ENCODE data around the gene ODAD2. TPM values are rescaled to one million over a fixed set of nuclear protein-coding genes. Genes with fewer than 3 reads are reported as not detected.

ODAD2 gene
- total and polyA plus RNA-seq, 2 donors (not counting 1 experiment from before 2014, with no cell fraction given): not detected

- Mint-ChIP-seq H3K27ac (no peak overlapping the region), H3K27me3 (no peaks in the 10 kb centered on the region), H3K4me3 (no peak overlapping the region), H3K4me1 (no peaks in the 10 kb centered on the region), H3K9me3 (ENCODE audit: insufficient read depth) (no peaks in the 10 kb centered on the region)
- no peak overlapping the region for H3K4me3 ChIP-seq (ENCODE audit: control extremely low read depth in 1 of 5, extremely low read depth in 1 of 5, insufficient read depth in 1 of 5, low read depth in 2 of 5, low read length in 4 of 5)
- WGBS (ENCODE audit: insufficient coverage): 88% methylated on average over 3 of the region's 3 CpGs
- ChIA-PET POLR2A (no interaction called here), CTCF (no interaction called here)
- H3K9ac ChIP-seq (ENCODE audit: low read length): no peak overlapping the region
- H3K4me2 ChIP-seq (replicated peaks; ENCODE audit: low read depth, low read length, poor library complexity, severe bottlenecking): no peak overlapping the region
- intact Hi-C loops (cut with micrococcal nuclease): no loop called here
- H3K27me3 ChIP-seq (replicated peaks in 1 of 4; ENCODE audit: control extremely low read depth in 1 of 4, control insufficient read depth in 3 of 4, insufficient read depth in 4 of 4, low read length in 3 of 4): no peaks in the 10 kb centered on the region
- no peaks in the 10 kb centered on the region for H3K79me2 ChIP-seq (ENCODE audit: control insufficient read depth, insufficient read depth, low read length)
- TF ChIP-seq EZH2 (IDR thresholded peaks at IDR 0.05; ENCODE audit: borderline replicate concordance, insufficient read depth, low read depth, low read length, poor library complexity, severe bottlenecking) (no peak), CTCF (IDR thresholded peaks at IDR 0.05) (no peak)
- no peaks in the 10 kb centered on the region for H3K36me3 ChIP-seq (replicated peaks in 1 of 2; ENCODE audit: control extremely low read depth in 1 of 2, control insufficient read depth in 1 of 2, extremely low read depth in 1 of 2, insufficient read depth in 2 of 2, low read length in 1 of 2)
- no peaks in the 10 kb centered on the region for H3K4me1 ChIP-seq (ENCODE audit: control insufficient read depth in 2 of 2, insufficient read depth in 2 of 2, low read length in 2 of 2)
- H3K9me3 ChIP-seq (ENCODE audit: control extremely low read depth in 1 of 3, control insufficient read depth in 2 of 3, insufficient read depth in 1 of 3, low read length in 2 of 3): no peaks in the 10 kb centered on the region
- H2AFZ ChIP-seq (ENCODE audit: insufficient read depth, low read depth, low read length, poor library complexity, severe bottlenecking): no peak overlapping the region
- no peak for ATAC-seq (ENCODE audit: low read depth)
- no peak overlapping the region for H3K27ac ChIP-seq (ENCODE audit: low read length in 2 of 2)
- no peak for DNase-seq
- H4K20me1 ChIP-seq (ENCODE audit: control insufficient read depth, insufficient read depth, low read length, poor library complexity, severe bottlenecking): no peaks in the 10 kb centered on the region
These were observed 164.4 kb downstream of the ODAD2 start for GRCh38 chr10:27834476-27834875.

- H3K9me3 Mint-ChIP-seq (ENCODE audit: insufficient read depth): no peaks in the 10 kb centered on the region
- no peaks in the 10 kb centered on the region for H3K27me3 ChIP-seq (replicated peaks in 1 of 4; ENCODE audit: control extremely low read depth in 1 of 4, control insufficient read depth in 3 of 4, insufficient read depth in 4 of 4, low read length in 3 of 4)
- no peaks in the 10 kb centered on the region for H3K4me1 ChIP-seq (ENCODE audit: control insufficient read depth in 2 of 2, insufficient read depth in 2 of 2, low read length in 2 of 2)
- no peak overlapping the region for H3K4me3 Mint-ChIP-seq
- H2AFZ ChIP-seq (ENCODE audit: insufficient read depth, low read depth, low read length, poor library complexity, severe bottlenecking): no peak overlapping the region
- no peak overlapping the region for H3K9ac ChIP-seq (ENCODE audit: low read length)
- DNase-seq (no peak), ATAC-seq (ENCODE audit: low read depth) (no peak)
- H3K4me1 Mint-ChIP-seq: no peaks in the 10 kb centered on the region
- CTCF ChIA-PET: no interaction called here
- no peaks in the 10 kb centered on the region for H3K9me3 ChIP-seq (ENCODE audit: control extremely low read depth in 1 of 3, control insufficient read depth in 2 of 3, insufficient read depth in 1 of 3, low read length in 2 of 3)
- no peaks in the 10 kb centered on the region for H3K27me3 Mint-ChIP-seq
- POLR2A ChIA-PET: no interaction called here
- H3K27ac Mint-ChIP-seq: no peak overlapping the region
- H3K79me2 ChIP-seq (ENCODE audit: control insufficient read depth, insufficient read depth, low read length): no peaks in the 10 kb centered on the region
- no peak overlapping the region for H3K27ac ChIP-seq (ENCODE audit: low read length in 2 of 2)
- H4K20me1 ChIP-seq (ENCODE audit: control insufficient read depth, insufficient read depth, low read length, poor library complexity, severe bottlenecking): no peaks in the 10 kb centered on the region
- TF ChIP-seq CTCF (IDR thresholded peaks at IDR 0.05): no peak
- no peak for TF ChIP-seq EZH2 (IDR thresholded peaks at IDR 0.05; ENCODE audit: borderline replicate concordance, insufficient read depth, low read depth, low read length, poor library complexity, severe bottlenecking)
- H3K36me3 ChIP-seq (replicated peaks in 1 of 2; ENCODE audit: control extremely low read depth in 1 of 2, control insufficient read depth in 1 of 2, extremely low read depth in 1 of 2, insufficient read depth in 2 of 2, low read length in 1 of 2): no peaks in the 10 kb centered on the region
- no peak overlapping the region for H3K4me3 ChIP-seq (ENCODE audit: control extremely low read depth in 1 of 5, extremely low read depth in 1 of 5, insufficient read depth in 1 of 5, low read depth in 2 of 5, low read length in 4 of 5)
- intact Hi-C loops (cut with micrococcal nuclease): no loop called here
- no peak overlapping the region for H3K4me2 ChIP-seq (replicated peaks; ENCODE audit: low read depth, low read length, poor library complexity, severe bottlenecking)
- 95% methylated on average over 6 of the region's 6 CpGs for WGBS (ENCODE audit: insufficient coverage)
These were observed 165.1 kb downstream of the ODAD2 start for GRCh38 chr10:27833792-27834191.

Data from B cell (primary cell).